ENCODE data around the gene TMEM237. TPM values are rescaled to one million over a fixed set of nuclear protein-coding genes. Genes with fewer than 3 reads are reported as not detected.

The TMEM237 gene
- total and polyA plus RNA-seq, 8 donors = 0.87 to 41.5 (median 13.1) TPM

GRCh38 chr2:201579536-201579935 is 63.8 kb downstream of the TMEM237 start:
- TF ChIP-seq POLR2AphosphoS5 (IDR thresholded peaks at IDR 0.05) = no peak
- TF ChIP-seq POLR2A (IDR thresholded peaks at IDR 0.05) = no peak
- no peak for TF ChIP-seq CTCF (IDR thresholded peaks at IDR 0.05)
- no peak for TF ChIP-seq EP300 (IDR thresholded peaks at IDR 0.05)
- Histone ChIP-seq H3K36me3 (no peaks in the 10 kb centered on the region), H3K4me1 (no peaks in the 10 kb centered on the region), H3K4me3 (no peak overlapping the region), H3K27me3 (peaks cover 0 to 3% (median 0%) of the 10 kb centered on the region in 3 donors), H3K9me3 (no peaks in the 10 kb centered on the region), H3K27ac (no peak overlapping the region)
- DNase-seq = no peak
- intact Hi-C loops (cut with DNase I; ENCODE audit: low total_unique reads) = no loop called here
- WGBS, 5 donors = 53 to 69% (median 60%) methylated on average over 4 of the region's 4 CpGs

GRCh38 chr2:201575971-201576370 is 67.3 kb downstream of the TMEM237 start:
- intact Hi-C loops (cut with DNase I; ENCODE audit: low total_unique reads) = no loop called here
- no peak for DNase-seq
- H3K27me3 ChIP-seq = no peaks in the 10 kb centered on the region
- 77 to 88% (median 86%) methylated on average over 3 of the region's 3 CpGs for WGBS, 5 donors
- TF ChIP-seq POLR2A (IDR thresholded peaks at IDR 0.05) (no peak), EP300 (IDR thresholded peaks at IDR 0.05) (no peak), POLR2AphosphoS5 (IDR thresholded peaks at IDR 0.05) (no peak)
- no peak overlapping the region for H3K4me3 ChIP-seq
- no peaks in the 10 kb centered on the region for H3K36me3 ChIP-seq
- no peak overlapping the region for H3K27ac ChIP-seq
- no peaks in the 10 kb centered on the region for H3K9me3 ChIP-seq
- no peaks in the 10 kb centered on the region for H3K4me1 ChIP-seq

GRCh38 chr2:201574766-201575165 is 68.5 kb downstream of the TMEM237 start:
- H3K36me3 ChIP-seq = no peaks in the 10 kb centered on the region
- TF ChIP-seq EP300 (IDR thresholded peaks at IDR 0.05) = no peak
- TF ChIP-seq CTCF (IDR thresholded peaks at IDR 0.05) = no peak
- no peak for TF ChIP-seq POLR2AphosphoS5 (IDR thresholded peaks at IDR 0.05)
- TF ChIP-seq POLR2A (IDR thresholded peaks at IDR 0.05) = no peak
- no peaks in the 10 kb centered on the region for H3K27me3 ChIP-seq
- intact Hi-C loops (cut with DNase I; ENCODE audit: low total_unique reads) = no loop called here
- H3K4me1 ChIP-seq = no peaks in the 10 kb centered on the region
- no peak for DNase-seq
- WGBS, 5 donors = 58 to 78% (median 67%) methylated on average over 1 of the region's 1 CpG
- no peaks in the 10 kb centered on the region for H3K9me3 ChIP-seq
- H3K27ac ChIP-seq = no peak overlapping the region
- H3K4me3 ChIP-seq = no peak overlapping the region

GRCh38 chr2:201572846-201573508 is 70.3 kb downstream of the TMEM237 start:
- 87 to 95% (median 94%) methylated on average over 2 of the region's 2 CpGs for WGBS, 5 donors
- Histone ChIP-seq H3K27ac (no peak overlapping the region), H3K9me3 (no peaks in the 10 kb centered on the region), H3K4me3 (no peak overlapping the region), H3K4me1 (no peaks in the 10 kb centered on the region), H3K36me3 (no peaks in the 10 kb centered on the region), H3K27me3 (no peaks in the 10 kb centered on the region)
- TF ChIP-seq POLR2A (IDR thresholded peaks at IDR 0.05) (no peak), POLR2AphosphoS5 (IDR thresholded peaks at IDR 0.05) (no peak), EP300 (IDR thresholded peaks at IDR 0.05) (no peak), CTCF (IDR thresholded peaks at IDR 0.05) (no peak)
- no peak for DNase-seq
- intact Hi-C loops (cut with DNase I; ENCODE audit: low total_unique reads) = no loop called here

Small RNAs within 50 kb of the gene (small RNA-seq; reads per million reads assigned to genes)
- 0 reads per million in 4 donors for gene RNU6-651P

Other genes with a start within 250 kb of the TMEM237 start
- gene TRAK2, start 192.0 kb downstream of the TMEM237 start, total RNA-seq = 10 to 100 TPM; 16.9 to 43.1 (median 22.3) TPM
- gene TRAK2, start 192.0 kb downstream of the TMEM237 start, polyA plus RNA-seq = 10 to 100 TPM in 2 of 3 donors, 1 to 10 TPM in 1; 8.2 to 46.8 (median 32.1) TPM
- gene STRADB, start 191.8 kb downstream of the TMEM237 start, total RNA-seq = 10 to 100 TPM; 11.4 to 93.4 (median 35.1) TPM
- 10 to 100 TPM in 2 of 3 donors, 1 to 10 TPM in 1; 7.9 to 12.3 (median 11.5) TPM for gene STRADB, start 191.8 kb downstream of the TMEM237 start, polyA plus RNA-seq
- gene MPP4, start 55.1 kb upstream of the TMEM237 start, total RNA-seq = under 1 TPM in 1 of 5 donors, not detected in 4; 0.73 TPM
- under 1 TPM in 1 of 3 donors, not detected in 2; 0.46 TPM for gene MPP4, start 55.1 kb upstream of the TMEM237 start, polyA plus RNA-seq
- gene ALS2, start 137.4 kb upstream of the TMEM237 start, total RNA-seq = 10 to 100 TPM in 4 of 5 donors, 1 to 10 TPM in 1; 8.1 to 48.4 (median 29.0) TPM
- gene ALS2, start 137.4 kb upstream of the TMEM237 start, polyA plus RNA-seq = 1 to 10 TPM; 4.1 to 7.4 (median 5.2) TPM
- 10 to 100 TPM in 1 of 5 donors, 1 to 10 TPM in 2, not detected in 2; 1.3 to 24.1 (median 3.6) TPM for gene CDK15, start 163.0 kb upstream of the TMEM237 start, total RNA-seq
- 1 to 10 TPM in 2 of 3 donors, under 1 TPM in 1; 0.08 to 6.0 (median 2.9) TPM for gene CDK15, start 163.0 kb upstream of the TMEM237 start, polyA plus RNA-seq